GM18511 (cell line): ENCODE data around the gene TNFRSF25.
"Not testable (repeated sequence)": the region's sequence is repeated elsewhere in the genome, so short reads cannot be mapped to it uniquely, and the experiment has no call there.

Source experiments
- ATAC-seq: cut with Tn5 transposase; IDR thresholded peaks from one replicate; pipeline ENCODE4 v1.9.1; 2021; ENCODE audit warnings: mild to moderate bottlenecking, moderate library complexity; ENCODE audit not compliant: unreplicated experiment

Gene TNFRSF25

GRCh38 chr1:6454856-6455751 lies 10.9 kb downstream of the TNFRSF25 start:
- ATAC-seq = no peak

GRCh38 chr1:6453895-6454855 lies 11.8 kb downstream of the TNFRSF25 start:
- not testable (repeated sequence) for ATAC-seq

- no peak for ATAC-seq
Observed at GRCh38 chr1:6450943-6451373, 15.0 kb downstream of the TNFRSF25 start.

- ATAC-seq = not testable (repeated sequence)
Observed at GRCh38 chr1:6450486-6450885, 15.5 kb downstream of the TNFRSF25 start.

- no peak for ATAC-seq
Observed at GRCh38 chr1:6450005-6450450, 15.9 kb downstream of the TNFRSF25 start.

- ATAC-seq = no peak
Observed at GRCh38 chr1:6448749-6449631, 17.0 kb downstream of the TNFRSF25 start.

- ATAC-seq = no peak
Observed at GRCh38 chr1:6447818-6448748, 17.9 kb downstream of the TNFRSF25 start.

- ATAC-seq = no peak
Observed at GRCh38 chr1:6447016-6447817, 18.8 kb downstream of the TNFRSF25 start.

GRCh38 chr1:6446665-6447015 lies 19.3 kb downstream of the TNFRSF25 start:
- ATAC-seq = no peak

- ATAC-seq = not testable (repeated sequence)
Observed at GRCh38 chr1:6445929-6446328, 20.0 kb downstream of the TNFRSF25 start.

GRCh38 chr1:6445062-6445763 lies 20.8 kb downstream of the TNFRSF25 start:
- no peak for ATAC-seq

GRCh38 chr1:6444377-6444776 lies 21.6 kb downstream of the TNFRSF25 start:
- no peak for ATAC-seq

- no peak for ATAC-seq
Observed at GRCh38 chr1:6443339-6444115, 22.4 kb downstream of the TNFRSF25 start.

- ATAC-seq = no peak
Observed at GRCh38 chr1:6441586-6441985, 24.4 kb downstream of the TNFRSF25 start.

GRCh38 chr1:6440198-6441126 lies 25.5 kb downstream of the TNFRSF25 start:
- no peak for ATAC-seq

GRCh38 chr1:6438047-6438525 lies 27.9 kb downstream of the TNFRSF25 start:
- no peak for ATAC-seq
